GM10266 (cell line): ENCODE results near the gene TLX1.

Experiments used
- DNase-seq: peaks from one replicate; pipeline ENCODE4 v3.0.0; 2012; ENCODE audit errors: extremely low spot score
- TF ChIP-seq, protein P1 (sequence below): IDR thresholded peaks from 2 replicates; pipeline ENCODE4 v1.5.1; 2012; ENCODE audit warnings: mild to moderate bottlenecking, low read depth; ENCODE audit not compliant: control insufficient read depth, insufficient read depth; ENCODE audit errors: missing control alignments

TLX1 gene

DNA sequence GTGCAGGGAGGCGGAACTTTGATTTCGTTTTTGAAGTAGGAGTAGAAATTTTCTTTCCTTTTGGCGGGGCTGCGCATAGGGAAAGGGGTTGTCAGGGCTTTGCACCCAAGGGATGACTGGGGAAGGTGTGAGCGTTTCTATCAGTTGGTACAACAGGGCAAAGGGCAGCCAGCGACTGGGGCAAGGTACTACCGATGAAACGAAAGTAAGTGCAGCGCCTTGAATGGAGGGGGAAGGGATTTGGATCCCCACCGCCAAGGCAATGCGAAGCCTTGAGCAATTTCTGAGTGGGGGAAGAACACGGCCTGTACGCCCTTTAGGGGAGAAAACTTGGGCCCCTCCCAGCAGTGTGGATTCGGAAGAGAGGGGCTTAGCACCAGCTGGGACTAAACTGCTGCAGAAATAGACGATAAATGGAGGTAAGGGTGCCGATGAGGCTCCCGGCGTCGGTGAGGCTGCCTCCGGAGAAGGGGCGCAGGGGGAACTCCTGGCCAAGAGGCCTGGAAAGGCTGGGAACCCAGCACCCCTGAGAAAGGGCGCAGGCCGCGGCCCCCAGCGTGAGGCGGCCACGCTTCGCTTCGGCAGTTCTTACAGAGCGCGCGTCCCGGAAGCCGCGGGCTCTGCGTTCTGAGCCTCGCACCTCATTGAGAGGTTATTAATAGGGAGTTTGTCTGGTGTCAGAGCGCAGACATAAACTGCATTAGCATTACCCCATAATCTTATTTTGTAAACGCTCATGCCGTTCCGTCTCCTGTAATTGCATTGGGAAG lies 10.0 kb upstream of the TLX1 start:
- TF ChIP-seq, protein P1, sequence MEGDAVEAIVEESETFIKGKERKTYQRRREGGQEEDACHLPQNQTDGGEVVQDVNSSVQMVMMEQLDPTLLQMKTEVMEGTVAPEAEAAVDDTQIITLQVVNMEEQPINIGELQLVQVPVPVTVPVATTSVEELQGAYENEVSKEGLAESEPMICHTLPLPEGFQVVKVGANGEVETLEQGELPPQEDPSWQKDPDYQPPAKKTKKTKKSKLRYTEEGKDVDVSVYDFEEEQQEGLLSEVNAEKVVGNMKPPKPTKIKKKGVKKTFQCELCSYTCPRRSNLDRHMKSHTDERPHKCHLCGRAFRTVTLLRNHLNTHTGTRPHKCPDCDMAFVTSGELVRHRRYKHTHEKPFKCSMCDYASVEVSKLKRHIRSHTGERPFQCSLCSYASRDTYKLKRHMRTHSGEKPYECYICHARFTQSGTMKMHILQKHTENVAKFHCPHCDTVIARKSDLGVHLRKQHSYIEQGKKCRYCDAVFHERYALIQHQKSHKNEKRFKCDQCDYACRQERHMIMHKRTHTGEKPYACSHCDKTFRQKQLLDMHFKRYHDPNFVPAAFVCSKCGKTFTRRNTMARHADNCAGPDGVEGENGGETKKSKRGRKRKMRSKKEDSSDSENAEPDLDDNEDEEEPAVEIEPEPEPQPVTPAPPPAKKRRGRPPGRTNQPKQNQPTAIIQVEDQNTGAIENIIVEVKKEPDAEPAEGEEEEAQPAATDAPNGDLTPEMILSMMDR: no peak
- DNase-seq: peak; percentile 55

DNA sequence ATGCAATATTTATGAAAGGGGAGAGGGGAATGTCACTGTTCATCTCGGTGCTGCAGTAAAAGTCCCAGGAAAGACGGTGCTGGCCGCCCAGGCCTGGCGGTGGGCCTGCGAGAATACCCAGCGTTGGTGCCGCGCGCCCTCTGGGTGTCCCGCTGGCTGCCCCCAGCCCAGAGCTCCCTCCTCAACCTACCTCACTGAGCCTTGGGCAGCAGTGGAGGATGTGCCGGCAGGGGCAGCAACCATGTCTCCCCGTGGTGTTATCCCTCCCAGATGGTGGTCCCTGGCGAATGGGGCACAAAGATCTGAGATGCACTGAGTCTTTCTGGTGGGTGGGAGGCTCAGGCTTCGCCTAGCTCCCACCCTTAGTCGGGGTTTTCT lies 9.5 kb upstream of the TLX1 start:
- TF ChIP-seq, protein P1: no peak
- DNase-seq: no peak

DNA sequence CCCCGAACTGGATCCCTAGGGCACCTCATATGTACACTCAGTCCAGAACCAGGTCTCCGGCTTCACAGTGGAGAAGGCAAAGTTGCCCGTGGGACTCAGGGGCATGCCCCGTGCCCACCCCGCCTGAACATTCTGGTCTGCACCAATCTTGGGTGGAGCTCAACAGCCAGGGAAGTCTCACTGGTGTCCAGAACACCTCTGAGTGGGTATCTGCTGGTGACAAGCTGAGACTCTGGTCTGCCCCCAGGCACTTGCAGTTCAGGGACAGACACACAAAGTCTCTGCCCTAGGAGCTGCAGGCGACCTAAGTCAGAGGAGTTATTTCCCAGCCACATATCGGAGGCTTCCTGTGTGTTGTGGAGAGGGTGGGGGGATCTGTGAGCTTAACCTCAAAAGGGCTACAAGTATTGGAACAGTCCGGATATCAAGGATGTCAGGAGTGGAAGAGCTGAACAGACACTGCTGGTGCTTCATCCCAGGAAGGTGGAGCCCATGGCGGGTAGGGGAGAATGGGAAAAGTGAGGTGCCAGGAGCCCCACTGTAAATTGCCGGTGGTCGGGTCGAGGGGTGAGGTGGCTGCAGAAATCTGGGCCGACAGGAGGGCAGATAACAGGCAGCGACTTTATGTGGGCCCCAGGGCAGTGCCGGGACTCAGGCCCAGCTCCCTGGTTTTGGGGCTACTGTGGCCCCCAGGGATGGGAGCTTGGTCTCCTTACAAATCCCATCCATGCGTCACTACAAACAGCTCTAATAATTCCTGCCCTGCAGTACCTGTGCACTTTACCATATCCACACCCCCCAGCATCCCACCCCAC lies 8.6 kb upstream of the TLX1 start:
- DNase-seq: peak; percentile 22

DNA sequence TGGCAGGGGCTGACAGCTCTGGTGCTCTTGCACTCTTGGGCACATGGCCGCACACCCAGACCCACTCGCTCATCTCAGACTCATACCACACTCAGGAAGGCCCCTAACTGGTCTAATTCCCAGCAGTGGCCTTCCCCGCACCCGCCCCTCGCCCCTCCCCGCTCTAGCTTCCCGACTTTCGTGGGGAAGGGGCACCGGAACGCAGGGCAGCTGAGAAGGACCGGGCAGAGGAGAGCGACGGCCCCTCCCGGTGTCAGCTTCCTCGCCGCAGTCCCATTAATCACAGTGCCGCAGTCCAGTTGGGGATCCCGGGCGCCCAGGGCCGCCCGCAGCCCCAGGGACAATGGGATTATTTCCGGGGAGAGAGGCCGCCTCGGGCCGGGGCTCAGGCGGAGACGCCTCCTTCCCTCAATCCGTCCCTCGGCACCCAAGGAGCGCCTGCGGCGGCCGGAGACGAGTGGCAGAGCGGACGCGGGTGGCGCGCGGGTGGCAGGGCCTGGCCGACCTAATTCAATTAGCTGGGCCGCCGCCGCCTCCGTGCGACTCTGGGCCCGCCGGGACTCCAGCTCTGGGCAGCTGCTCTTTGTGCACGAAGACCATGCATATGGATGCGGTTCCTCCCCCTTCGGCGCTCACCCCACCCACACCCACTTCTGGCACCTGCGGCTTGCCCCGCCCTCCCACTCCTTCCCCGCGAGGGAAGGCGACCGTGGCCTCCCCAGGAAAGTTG lies 7.8 kb upstream of the TLX1 start:
- no peak for DNase-seq
- TF ChIP-seq, protein P1: no peak

More for the DNA sequence above, 8.6 kb upstream of the TLX1 start:
- TF ChIP-seq, protein P1: no peak

DNA sequence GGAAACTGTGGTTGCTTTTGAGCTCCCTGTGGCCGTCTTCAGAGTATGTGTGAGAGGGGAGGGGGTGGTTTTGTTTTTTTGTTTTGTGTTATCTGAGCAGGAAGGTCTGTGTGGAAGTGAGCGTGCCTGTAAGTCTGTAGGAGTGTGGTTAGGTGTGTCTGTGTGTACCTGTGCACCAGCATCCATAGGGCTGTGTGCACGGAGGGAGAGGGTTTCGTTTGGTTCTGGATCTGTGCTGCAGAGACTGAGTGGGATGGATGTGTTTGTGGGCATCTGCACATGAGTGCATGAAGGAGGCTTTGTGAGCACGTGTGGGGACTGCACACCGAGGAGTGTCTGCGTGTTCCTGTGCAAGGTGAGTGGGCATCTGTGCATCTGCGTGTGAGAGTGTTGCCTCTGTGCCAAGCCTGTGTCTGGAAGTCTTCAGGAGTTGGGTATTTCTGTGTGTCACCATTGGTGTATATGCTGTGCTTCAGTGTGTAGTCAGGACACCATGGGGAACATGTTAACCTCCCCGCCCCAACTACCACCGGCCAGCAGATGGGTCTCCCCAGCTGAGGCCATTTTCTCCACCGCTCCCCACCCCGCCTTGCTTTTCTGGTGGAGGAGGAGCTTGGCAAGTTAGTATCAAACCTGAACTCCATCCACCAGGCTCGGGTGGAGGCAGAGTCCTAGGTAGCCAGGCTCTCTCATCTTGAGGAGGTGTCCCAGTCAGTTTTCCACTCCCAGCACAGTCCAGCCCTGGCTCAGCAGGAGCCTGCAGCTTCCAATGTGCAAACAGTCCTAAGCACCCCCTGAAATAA lies 7.1 kb upstream of the TLX1 start:
- peak; percentile 19 for DNase-seq
- TF ChIP-seq, protein P1: no peak

DNA sequence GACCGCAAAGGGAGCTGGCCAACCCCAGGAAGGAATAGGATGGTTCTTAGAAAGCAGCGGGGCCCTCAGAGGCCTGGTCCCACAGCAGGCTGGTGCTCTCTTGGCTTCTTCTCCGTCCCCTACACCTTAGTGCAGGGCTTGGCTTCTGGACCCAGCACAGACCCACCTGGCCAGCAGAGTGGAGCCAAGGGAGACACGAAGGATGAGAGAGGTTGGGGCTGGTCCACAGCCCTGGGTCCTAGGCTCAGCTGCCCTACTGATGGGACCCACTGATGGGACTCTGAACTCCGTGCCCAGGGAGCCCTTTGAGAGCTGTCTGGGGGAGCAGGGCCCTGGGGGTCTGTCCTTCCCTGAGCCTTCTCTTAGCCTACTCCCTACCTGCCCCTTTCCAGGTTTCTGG lies 6.2 kb upstream of the TLX1 start:
- no peak for DNase-seq
- TF ChIP-seq, protein P1: no peak
